DOHH2 (cell line): ENCODE measurements around the gene MRGPRD.

Experiments used
- H3F3A ChIP-seq: fragments of 200-600 bp; sonication (generic), shearing (Covaris generic); 2 replicates; pipeline ENCODE4 v1.6.0; 2016; ENCODE audit warnings: antibody characterized with exemption, mild to moderate bottlenecking; ENCODE audit not compliant: control insufficient read depth, insufficient read depth
- H3K27ac ChIP-seq: fragments of 200-600 bp; sonication (generic); 2 replicates; pipeline ENCODE4 v1.5.1; 2014; ENCODE audit warnings: low read depth, mild to moderate bottlenecking, low read length, moderate library complexity
- H3K27me3 ChIP-seq: fragments of 200-600 bp; sonication (generic); 2 replicates; pipeline ENCODE4 v1.6.1; 2014; ENCODE audit warnings: mild to moderate bottlenecking, low read length, mixed read lengths; ENCODE audit not compliant: control insufficient read depth
- H3K36me3 ChIP-seq: fragments of 200-600 bp; sonication (generic); 2 replicates; pipeline ENCODE4 v1.6.1; 2014; ENCODE audit warnings: mild to moderate bottlenecking, low read length, moderate library complexity, mixed read lengths; ENCODE audit not compliant: control insufficient read depth
- H3K4me1 ChIP-seq: fragments of 200-600 bp; sonication (generic); 2 replicates; pipeline ENCODE4 v1.6.1; 2014; ENCODE audit warnings: mild to moderate bottlenecking, low read length, mixed read lengths; ENCODE audit not compliant: control insufficient read depth
- H3K4me2 ChIP-seq: fragments of 200-600 bp; sonication (generic); 2 replicates; pipeline ENCODE4 v1.6.0; 2014; ENCODE audit warnings: mild to moderate bottlenecking, low read length, moderate library complexity
- H3K4me3 ChIP-seq: fragments of 200-600 bp; sonication (generic); 2 replicates; pipeline ENCODE4 v1.5.1; 2014; ENCODE audit warnings: mild to moderate bottlenecking, low read length, mixed read lengths
- H3K79me2 ChIP-seq: fragments of 200-600 bp; sonication (generic); 2 replicates; pipeline ENCODE4 v1.6.1; 2014; ENCODE audit warnings: mild to moderate bottlenecking, low read length, mixed read lengths; ENCODE audit not compliant: control insufficient read depth
- H3K9me2 ChIP-seq: fragments of 200-600 bp; sonication (generic); replicated peaks from 2 replicates; pipeline ENCODE4 v1.6.1; 2014; ENCODE audit warnings: mild to moderate bottlenecking, low read length, mixed read lengths; ENCODE audit not compliant: control insufficient read depth
- H3K9me3 ChIP-seq: fragments of 200-600 bp; sonication (generic); 2 replicates; pipeline ENCODE4 v1.6.1; 2014; ENCODE audit warnings: antibody characterized with exemption, low read length, mixed read lengths; ENCODE audit not compliant: control insufficient read depth, insufficient read depth
- H4K20me1 ChIP-seq: fragments of 200-600 bp; sonication (generic); 2 replicates; pipeline ENCODE4 v1.6.0; 2014; ENCODE audit warnings: low read depth, mild to moderate bottlenecking, antibody characterized with exemption, low read length, moderate library complexity; ENCODE audit not compliant: control insufficient read depth, insufficient read depth
- EZH2phosphoT487 ChIP-seq: fragments of 200-600 bp; sonication (generic); IDR thresholded peaks from 2 replicates; pipeline ENCODE4 v1.6.1; 2017; ENCODE audit warnings: borderline replicate concordance, mild to moderate bottlenecking, antibody characterized with exemption, low read length, moderate library complexity, mixed read lengths
- TF ChIP-seq, protein P1 (sequence below): fragments of 200-600 bp; sonication (generic); IDR thresholded peaks from one replicate; pipeline ENCODE4 v1.5.1; 2014; ENCODE audit warnings: antibody characterized with exemption, mild to moderate bottlenecking, low read depth, low read length; ENCODE audit not compliant: poor library complexity, severe bottlenecking

MRGPRD gene

DNA sequence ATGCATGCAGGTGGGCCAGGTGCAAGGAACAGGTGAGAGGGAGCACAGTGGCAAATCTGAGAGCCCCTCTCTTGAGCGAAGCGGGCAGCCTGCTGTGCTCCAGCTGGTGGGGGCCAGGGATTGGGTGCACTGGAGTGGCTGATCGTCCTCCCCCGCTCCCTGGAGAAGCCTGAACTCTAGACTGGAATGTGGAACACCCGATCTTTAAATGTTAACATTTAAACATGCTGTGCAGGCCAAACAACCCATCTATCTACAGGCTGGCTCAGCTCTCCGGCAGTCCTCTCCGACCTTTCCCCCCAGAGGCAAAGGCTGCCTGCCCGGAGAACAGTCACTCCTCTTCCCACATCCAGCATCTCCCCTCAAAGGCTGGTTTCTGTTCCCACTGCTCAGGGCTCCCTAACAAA is 27.2 kb upstream of the MRGPRD start:
- H3K4me3 ChIP-seq, result no peak overlapping the region
- H3K9me2 ChIP-seq, result no peaks in the 10 kb centered on the region
- H3K4me2 ChIP-seq, result no peak overlapping the region
- H3F3A ChIP-seq, result no peaks in the 10 kb centered on the region
- no peak overlapping the region for H3K27ac ChIP-seq
- no peaks in the 10 kb centered on the region for H3K79me2 ChIP-seq
- H3K36me3 ChIP-seq, result no peaks in the 10 kb centered on the region
- H3K9me3 ChIP-seq, result no peaks in the 10 kb centered on the region
- H3K27me3 ChIP-seq, result peaks cover 4% of the 10 kb centered on the region; the same call in 1 of the 2 replicates
- no peaks in the 10 kb centered on the region for H4K20me1 ChIP-seq
- H3K4me1 ChIP-seq, result no peaks in the 10 kb centered on the region
- no peak for TF ChIP-seq EZH2phosphoT487
- TF ChIP-seq, protein P1, sequence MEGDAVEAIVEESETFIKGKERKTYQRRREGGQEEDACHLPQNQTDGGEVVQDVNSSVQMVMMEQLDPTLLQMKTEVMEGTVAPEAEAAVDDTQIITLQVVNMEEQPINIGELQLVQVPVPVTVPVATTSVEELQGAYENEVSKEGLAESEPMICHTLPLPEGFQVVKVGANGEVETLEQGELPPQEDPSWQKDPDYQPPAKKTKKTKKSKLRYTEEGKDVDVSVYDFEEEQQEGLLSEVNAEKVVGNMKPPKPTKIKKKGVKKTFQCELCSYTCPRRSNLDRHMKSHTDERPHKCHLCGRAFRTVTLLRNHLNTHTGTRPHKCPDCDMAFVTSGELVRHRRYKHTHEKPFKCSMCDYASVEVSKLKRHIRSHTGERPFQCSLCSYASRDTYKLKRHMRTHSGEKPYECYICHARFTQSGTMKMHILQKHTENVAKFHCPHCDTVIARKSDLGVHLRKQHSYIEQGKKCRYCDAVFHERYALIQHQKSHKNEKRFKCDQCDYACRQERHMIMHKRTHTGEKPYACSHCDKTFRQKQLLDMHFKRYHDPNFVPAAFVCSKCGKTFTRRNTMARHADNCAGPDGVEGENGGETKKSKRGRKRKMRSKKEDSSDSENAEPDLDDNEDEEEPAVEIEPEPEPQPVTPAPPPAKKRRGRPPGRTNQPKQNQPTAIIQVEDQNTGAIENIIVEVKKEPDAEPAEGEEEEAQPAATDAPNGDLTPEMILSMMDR, result no peak

DNA sequence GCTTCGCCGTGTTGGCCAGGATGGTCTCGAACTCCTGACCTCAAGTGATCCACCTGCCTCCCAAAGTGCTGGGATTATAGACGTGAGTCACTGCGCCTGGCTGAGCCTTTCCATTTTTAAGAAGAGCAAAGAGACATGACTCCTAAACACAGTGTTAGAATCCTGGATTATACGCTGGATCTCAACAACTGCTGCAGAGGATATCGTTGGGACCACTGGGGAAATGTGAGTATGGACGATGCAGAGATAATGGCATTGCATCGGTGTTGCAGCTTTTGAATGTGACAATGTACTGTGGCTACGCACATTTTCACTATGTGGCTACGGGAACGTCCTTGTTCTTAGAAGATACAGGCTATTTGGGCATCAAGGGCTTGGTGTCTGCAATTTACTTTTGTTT is 26.0 kb upstream of the MRGPRD start:
- TF ChIP-seq, protein P1, result no peak
- TF ChIP-seq EZH2phosphoT487, result no peak
- Histone ChIP-seq H3K79me2 (no peaks in the 10 kb centered on the region), H3K4me1 (no peaks in the 10 kb centered on the region), H3K4me3 (no peak overlapping the region), H3K4me2 (no peak overlapping the region), H3F3A (no peaks in the 10 kb centered on the region), H3K27me3 (peaks cover 4% of the 10 kb centered on the region; the same call in 1 of the 2 replicates), H3K36me3 (no peaks in the 10 kb centered on the region), H3K27ac (no peak overlapping the region), H3K9me2 (no peaks in the 10 kb centered on the region), H3K9me3 (no peaks in the 10 kb centered on the region), H4K20me1 (no peaks in the 10 kb centered on the region)

DNA sequence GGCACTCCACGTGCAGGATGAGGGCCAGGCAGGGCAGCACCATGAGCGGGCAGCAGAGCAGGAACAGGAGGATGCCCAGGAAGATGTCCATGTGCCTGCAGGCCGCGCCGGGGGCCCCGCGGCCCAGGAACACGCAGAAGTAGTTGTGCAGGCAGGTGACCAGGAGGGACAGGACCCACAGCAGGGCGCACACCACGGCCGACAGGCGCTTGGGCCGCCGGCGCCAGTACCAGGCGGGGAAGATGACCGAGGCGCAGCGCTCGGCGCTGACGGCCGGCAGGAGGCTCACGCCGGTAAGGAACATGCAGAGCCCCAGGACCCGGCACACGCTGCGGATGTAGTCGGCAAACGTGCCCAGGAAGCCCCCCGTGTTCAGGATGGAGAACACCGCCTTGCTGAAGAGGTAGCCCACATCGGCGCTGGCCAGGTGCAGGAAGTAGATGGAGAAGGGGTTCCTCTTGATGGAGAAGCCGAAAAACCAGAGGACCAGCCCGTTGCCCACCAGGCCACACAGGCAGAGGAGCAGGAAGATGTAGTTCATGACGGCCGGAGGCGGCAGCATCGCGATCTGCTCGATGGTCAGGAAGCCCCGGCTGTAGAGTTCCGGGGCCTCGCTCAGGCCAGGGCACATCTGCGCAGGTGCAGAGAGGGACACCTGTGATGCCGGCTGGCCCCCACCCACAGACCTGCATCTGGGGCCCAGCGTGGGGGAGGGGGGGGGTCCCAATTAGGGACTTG is 25.0 kb upstream of the MRGPRD start:
- Histone ChIP-seq H3K79me2 (no peaks in the 10 kb centered on the region), H3K27ac (no peak overlapping the region), H3K4me1 (no peaks in the 10 kb centered on the region), H3K4me3 (no peak overlapping the region), H3K36me3 (no peaks in the 10 kb centered on the region), H3K4me2 (no peak overlapping the region), H3F3A (no peaks in the 10 kb centered on the region), H3K27me3 (peaks cover 4% of the 10 kb centered on the region; the same call in 1 of the 2 replicates), H3K9me3 (no peaks in the 10 kb centered on the region), H4K20me1 (no peaks in the 10 kb centered on the region), H3K9me2 (no peaks in the 10 kb centered on the region)
- TF ChIP-seq, protein P1, result no peak
- no peak for TF ChIP-seq EZH2phosphoT487
